SK-N-MC (cell line): ENCODE measurements around the gene MRPL49.

ENCODE experiments used
- DNase-seq: peaks from one replicate; pipeline ENCODE4 v3.0.0-alpha.2; 2011; ENCODE audit warnings: low read depth, low spot score
- H3K27ac ChIP-seq: fragments of 200-600 bp; sonication (generic); 2 replicates; pipeline ENCODE4 v1.5.1; 2016; ENCODE audit warnings: mixed run types
- H3K36me3 ChIP-seq: fragments of 200-600 bp; sonication (generic); 2 replicates; pipeline ENCODE4 v1.6.1; 2017; ENCODE audit warnings: antibody characterized with exemption, low read length, mixed read lengths; ENCODE audit not compliant: insufficient read depth
- H3K4me3 ChIP-seq: fragments of 200-600 bp; sonication (generic); 2 replicates; pipeline ENCODE4 v1.5.1; 2016
- H3K9ac ChIP-seq: fragments of 200-600 bp; sonication (generic); 2 replicates; pipeline ENCODE4 v1.8.0; 2017; ENCODE audit warnings: mixed run types, mixed read lengths; ENCODE audit not compliant: insufficient read length
- H3K9me3 ChIP-seq: fragments of 200-600 bp; sonication (generic); 2 replicates; pipeline ENCODE4 v1.6.1; 2017; ENCODE audit warnings: low read depth, mild to moderate bottlenecking, antibody characterized with exemption, low read length, moderate library complexity, mixed read lengths
- EZH2 ChIP-seq: fragments of 200-600 bp; sonication (generic); IDR thresholded peaks from one replicate; pipeline ENCODE4 v1.6.1; 2017; ENCODE audit warnings: antibody characterized with exemption
- FOXP2 ChIP-seq: optimal IDR thresholded peaks from 2 replicates; pipeline ENCODE3; 2011; ENCODE audit warnings: mild to moderate bottlenecking, moderate library complexity; ENCODE audit not compliant: insufficient read depth; ENCODE audit errors: extremely low read length, control extremely low read depth
- POLR2AphosphoS5 ChIP-seq: IDR thresholded peaks from 2 replicates; pipeline ENCODE4 v1.6.1; 2012; ENCODE audit warnings: mild to moderate bottlenecking, low read depth, low read length, borderline replicate concordance

Gene MRPL49

GRCh38 chr11:65128182-65129145, 6.3 kb downstream of the MRPL49 start:
- H3K36me3 ChIP-seq: peaks cover 43% of the 10 kb centered on the region
- no peak overlapping the region for H3K4me3 ChIP-seq
- H3K27ac ChIP-seq: no peak overlapping the region
- H3K9ac ChIP-seq: no peak overlapping the region
- H3K9me3 ChIP-seq: no peaks in the 10 kb centered on the region
- no peak for TF ChIP-seq POLR2AphosphoS5
- no peak for TF ChIP-seq EZH2
- TF ChIP-seq FOXP2: no peak
- no peak for DNase-seq

GRCh38 chr11:65129649-65130441, 7.7 kb downstream of the MRPL49 start:
- Histone ChIP-seq H3K9ac (no peak overlapping the region), H3K36me3 (peaks cover 37% of the 10 kb centered on the region), H3K4me3 (no peak overlapping the region), H3K27ac (no peak overlapping the region), H3K9me3 (no peaks in the 10 kb centered on the region)
- no peak for TF ChIP-seq FOXP2
- TF ChIP-seq POLR2AphosphoS5: no peak
- TF ChIP-seq EZH2: no peak
- no peak for DNase-seq

DNA sequence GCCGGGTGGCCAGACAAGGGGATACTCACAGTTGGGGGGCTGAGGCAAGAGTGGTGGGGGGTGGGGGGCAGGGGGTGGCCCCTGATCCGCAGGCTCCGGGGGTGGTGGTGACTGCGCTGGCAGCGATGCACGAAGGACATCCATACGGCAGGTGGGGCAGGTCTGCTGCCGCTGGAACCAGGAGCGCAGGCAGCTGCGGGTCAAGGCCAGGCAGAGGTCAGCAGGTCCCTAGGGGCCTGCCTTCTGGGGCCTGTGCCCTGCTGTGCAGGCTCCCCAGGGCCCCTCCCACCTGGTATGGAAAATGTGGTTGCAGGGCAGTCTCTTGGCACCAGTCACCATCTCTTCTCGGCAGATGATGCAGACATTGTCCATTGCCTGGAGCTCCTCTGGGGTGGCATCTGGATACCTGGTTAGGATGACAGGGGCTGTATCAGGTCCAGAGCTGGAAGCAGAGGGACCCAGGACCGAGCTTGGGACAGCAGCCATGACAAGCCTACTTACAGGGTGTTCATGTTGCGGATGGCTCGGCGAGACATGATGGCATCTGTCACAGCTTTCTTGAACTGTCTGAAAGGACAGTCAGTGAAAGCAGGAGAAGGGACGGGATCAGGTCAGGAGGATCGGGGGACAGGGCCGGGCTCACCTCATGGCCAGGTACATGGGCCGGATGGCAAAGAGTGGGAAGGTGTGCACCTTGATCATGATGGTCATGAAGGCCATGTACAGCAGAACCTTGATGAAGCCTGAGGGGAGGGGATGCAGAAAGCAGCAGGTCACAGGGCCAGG, 8.7 kb downstream of the MRPL49 start:
- peaks cover 33% of the 10 kb centered on the region; the same call in 1 of the 2 replicates for H3K36me3 ChIP-seq
- TF ChIP-seq FOXP2 (no peak), POLR2AphosphoS5 (no peak), EZH2 (no peak)
- no peak for DNase-seq
- no peak overlapping the region for H3K27ac ChIP-seq
- H3K9ac ChIP-seq: no peak overlapping the region
- no peak overlapping the region for H3K4me3 ChIP-seq
- no peaks in the 10 kb centered on the region for H3K9me3 ChIP-seq

DNA sequence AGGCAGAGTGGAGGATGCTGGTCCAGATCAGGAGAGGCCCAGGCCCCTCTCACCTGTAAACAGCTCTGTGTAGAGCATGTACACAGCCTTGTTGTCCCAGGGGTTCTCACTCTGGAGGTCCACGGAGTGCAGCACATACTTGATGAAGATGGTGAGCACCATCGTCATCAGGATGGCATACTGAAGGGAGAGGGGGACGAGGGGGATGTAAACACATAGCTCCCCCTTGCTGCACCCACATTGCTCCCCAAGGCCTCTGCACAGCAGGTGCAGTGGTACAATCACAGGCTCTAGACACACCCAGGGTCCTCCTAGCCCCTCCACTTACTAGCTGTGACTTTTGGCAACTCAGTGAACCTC, 9.3 kb downstream of the MRPL49 start:
- no peak overlapping the region for H3K9ac ChIP-seq
- TF ChIP-seq EZH2 (no peak), FOXP2 (no peak), POLR2AphosphoS5 (no peak)
- DNase-seq: no peak
- H3K27ac ChIP-seq: no peak overlapping the region
- H3K9me3 ChIP-seq: no peaks in the 10 kb centered on the region
- H3K36me3 ChIP-seq: peaks cover 29% of the 10 kb centered on the region; the same call in 1 of the 2 replicates
- no peak overlapping the region for H3K4me3 ChIP-seq

DNA sequence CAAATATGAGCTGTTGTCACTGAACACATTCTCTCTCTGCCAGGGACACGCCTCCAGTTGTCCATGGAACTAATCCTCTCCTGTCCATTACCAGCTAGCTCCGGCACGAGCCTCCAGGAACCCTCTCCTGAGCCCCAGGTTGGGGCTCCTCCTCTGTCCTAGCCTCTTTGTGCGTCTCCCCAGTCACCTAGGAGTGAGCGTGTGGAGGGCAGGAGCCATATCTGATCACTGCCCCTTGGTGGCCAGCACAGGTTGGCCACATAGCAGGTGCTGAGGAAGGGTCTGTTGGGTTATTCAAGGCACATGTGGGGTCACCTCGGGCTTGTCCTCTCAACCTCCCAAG, 9.7 kb downstream of the MRPL49 start:
- Histone ChIP-seq H3K4me3 (no peak overlapping the region), H3K27ac (no peak overlapping the region), H3K36me3 (peaks cover 24% of the 10 kb centered on the region; the same call in 1 of the 2 replicates), H3K9ac (no peak overlapping the region), H3K9me3 (no peaks in the 10 kb centered on the region)
- no peak for DNase-seq
- TF ChIP-seq POLR2AphosphoS5 (no peak), FOXP2 (no peak), EZH2 (no peak)

DNA sequence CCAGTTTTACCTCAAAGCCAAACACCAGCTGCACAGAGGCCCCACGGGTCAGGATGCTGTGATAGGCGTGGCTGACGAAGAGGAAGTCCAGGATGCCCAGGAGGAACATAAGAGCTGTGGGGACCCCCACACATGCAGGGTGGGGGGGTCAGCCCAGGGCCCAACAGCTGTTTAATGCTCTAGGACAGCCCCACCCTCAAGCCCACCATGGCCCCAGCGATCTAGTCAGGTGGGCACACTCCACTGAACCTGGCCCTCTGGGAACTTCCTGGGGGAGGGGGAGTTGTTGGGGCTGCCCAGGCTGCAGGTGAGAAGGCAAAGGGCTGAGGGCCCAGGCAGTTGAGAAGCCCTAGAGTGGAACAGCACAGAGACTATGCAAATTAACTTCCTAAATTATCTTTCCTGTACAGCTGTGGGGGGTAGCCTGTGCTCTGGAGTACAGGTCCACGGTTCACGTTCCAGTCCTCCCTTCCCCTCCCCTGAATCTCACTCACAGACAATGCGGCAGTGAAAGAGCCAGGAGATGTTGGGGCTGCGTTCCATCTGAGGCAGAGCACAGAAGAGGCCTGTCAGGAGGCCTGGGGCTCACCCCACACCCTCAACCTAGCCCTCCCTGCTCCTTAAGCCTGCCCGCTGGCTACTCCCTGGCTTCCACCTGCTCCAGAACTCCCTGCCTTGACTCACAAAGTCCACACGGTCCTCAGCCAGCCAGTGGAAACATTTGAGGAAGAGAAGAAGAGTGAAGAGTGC, 10.3 kb downstream of the MRPL49 start:
- H3K4me3 ChIP-seq: no peak overlapping the region

DNA sequence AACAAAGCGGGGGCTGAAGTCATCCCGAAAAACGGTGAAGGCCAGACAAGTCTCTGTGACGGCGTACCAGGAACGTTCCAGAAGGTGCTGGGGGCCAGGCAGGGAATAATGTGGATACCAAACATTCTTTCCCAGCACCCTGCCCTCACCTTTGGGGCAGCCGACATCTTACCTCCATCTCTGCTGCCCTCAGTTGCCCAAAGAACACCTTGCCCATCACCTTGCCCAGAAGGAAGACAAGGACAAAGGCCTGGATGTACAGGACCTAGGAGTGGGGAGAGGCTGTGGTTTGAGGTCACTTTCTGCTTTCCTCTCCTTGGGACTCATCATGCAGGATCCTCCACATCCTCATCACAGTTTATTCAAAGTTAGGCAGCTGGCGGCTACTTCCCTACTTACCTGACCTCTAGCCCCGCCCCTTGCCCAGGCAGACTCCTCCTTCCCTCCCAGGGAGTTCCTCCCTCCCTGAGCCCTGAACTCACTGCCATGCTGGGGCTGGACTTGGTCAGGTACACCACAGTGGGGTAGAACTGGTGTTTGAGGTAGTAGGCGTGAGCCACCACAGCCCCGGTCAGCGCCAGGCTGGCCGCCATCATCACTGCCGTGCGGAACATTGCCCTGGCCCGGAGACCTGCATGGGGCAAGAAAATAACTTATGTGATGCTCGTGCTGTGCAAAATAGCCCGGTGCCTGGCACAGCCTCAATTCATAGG, 11.0 kb downstream of the MRPL49 start:
- Histone ChIP-seq H3K9ac (peak overlapping the region; percentile 99), H3K27ac (no peak overlapping the region), H3K36me3 (peaks cover 17% of the 10 kb centered on the region; the same call in 1 of the 2 replicates), H3K4me3 (peak overlapping the region; percentile 100), H3K9me3 (no peaks in the 10 kb centered on the region)
- no peak for DNase-seq
- TF ChIP-seq EZH2 (no peak), FOXP2 (no peak), POLR2AphosphoS5 (no peak)

More for the DNA sequence above, 10.3 kb downstream of the MRPL49 start:
- Histone ChIP-seq H3K9ac (no peak overlapping the region), H3K9me3 (no peaks in the 10 kb centered on the region), H3K36me3 (peaks cover 24% of the 10 kb centered on the region; the same call in 1 of the 2 replicates), H3K27ac (no peak overlapping the region)
- TF ChIP-seq EZH2: no peak
- TF ChIP-seq FOXP2: no peak
- TF ChIP-seq POLR2AphosphoS5: no peak
- no peak for DNase-seq
